RWPE2 (cell line): ENCODE measurements around the gene TGFB3.

Experiments
- ATAC-seq: fragments of 200-7000 bp; cut with Tn5 transposase; 3 replicates; pipeline ENCODE4 v1.9.1; 2021; ENCODE audit warnings: low read depth
- DNase-seq: peaks from one replicate; pipeline ENCODE4 v3.0.0-alpha.2; 2020; ENCODE audit warnings: low spot score
- H3K27ac ChIP-seq: fragments of 450-650 bp; 2 replicates; pipeline ENCODE4 v1.5.1; 2017; ENCODE audit warnings: mild to moderate bottlenecking; ENCODE audit not compliant: poor library complexity, severe bottlenecking
- H3K27me3 ChIP-seq: fragments of 250-450 bp; sonication (Bioruptor Pico); 2 replicates; pipeline ENCODE4 v1.5.1; 2021; ENCODE audit warnings: mild to moderate bottlenecking, moderate library complexity; ENCODE audit not compliant: insufficient read depth, poor library complexity, severe bottlenecking
- H3K36me3 ChIP-seq: fragments of 250-450 bp; sonication (Bioruptor Pico); 2 replicates; pipeline ENCODE4 v1.5.1; 2020; ENCODE audit warnings: low read depth, mild to moderate bottlenecking, moderate library complexity
- H3K4me1 ChIP-seq: fragments of 250-450 bp; sonication (Bioruptor Pico); 2 replicates; pipeline ENCODE4 v1.5.1; 2021; ENCODE audit warnings: mild to moderate bottlenecking, moderate library complexity; ENCODE audit not compliant: insufficient read depth, poor library complexity, severe bottlenecking
- H3K4me3 ChIP-seq: fragments of 250-450 bp; sonication (Bioruptor Pico); 2 replicates; pipeline ENCODE4 v1.5.1; 2021; ENCODE audit warnings: mild to moderate bottlenecking, moderate library complexity; ENCODE audit not compliant: severe bottlenecking
- H3K9me3 ChIP-seq: fragments of 250-450 bp; sonication (Bioruptor Pico); 2 replicates; pipeline ENCODE4 v1.5.1; 2021; ENCODE audit warnings: mild to moderate bottlenecking, moderate library complexity; ENCODE audit not compliant: severe bottlenecking
- CTCF ChIP-seq: fragments of 450-650 bp; IDR thresholded peaks from one replicate; pipeline ENCODE4 v1.5.1; 2017; ENCODE audit warnings: mild to moderate bottlenecking, moderate library complexity; ENCODE audit not compliant: poor library complexity, severe bottlenecking

Gene TGFB3

GRCh38 chr14:75939200-75939599 lies 42.6 kb downstream of the TGFB3 start:
- no peak for TF ChIP-seq CTCF
- H3K36me3 ChIP-seq, result no peaks in the 10 kb centered on the region; the same call in 1 of the 2 replicates
- H3K9me3 ChIP-seq, result no peaks in the 10 kb centered on the region
- ATAC-seq, result no peak
- no peak overlapping the region for H3K4me3 ChIP-seq
- H3K4me1 ChIP-seq, result no peaks in the 10 kb centered on the region
- H3K27me3 ChIP-seq, result no peaks in the 10 kb centered on the region
- no peak for DNase-seq
- no peak overlapping the region for H3K27ac ChIP-seq

- peaks cover 6% of the 10 kb centered on the region for H3K36me3 ChIP-seq
- no peaks in the 10 kb centered on the region for H3K4me1 ChIP-seq
- DNase-seq (no peak), ATAC-seq (no peak)
- H3K27ac ChIP-seq, result no peak overlapping the region
- no peaks in the 10 kb centered on the region for H3K9me3 ChIP-seq
- TF ChIP-seq CTCF, result no peak
- H3K27me3 ChIP-seq, result no peaks in the 10 kb centered on the region
- no peak overlapping the region for H3K4me3 ChIP-seq
These were observed 46.7 kb downstream of the TGFB3 start for GRCh38 chr14:75934998-75935628.

GRCh38 chr14:75933712-75934296 lies 48.0 kb downstream of the TGFB3 start:
- Histone ChIP-seq H3K27me3 (no peaks in the 10 kb centered on the region), H3K4me1 (no peaks in the 10 kb centered on the region), H3K27ac (no peak overlapping the region), H3K4me3 (no peak overlapping the region), H3K9me3 (no peaks in the 10 kb centered on the region), H3K36me3 (peaks cover 8% of the 10 kb centered on the region)
- DNase-seq, result no peak
- ATAC-seq, result no peak
- TF ChIP-seq CTCF, result no peak

- DNase-seq (no peak), ATAC-seq (no peak)
- Histone ChIP-seq H3K27me3 (no peaks in the 10 kb centered on the region), H3K27ac (no peak overlapping the region), H3K36me3 (peaks cover 8% of the 10 kb centered on the region), H3K4me1 (peaks cover 4% of the 10 kb centered on the region), H3K9me3 (no peaks in the 10 kb centered on the region), H3K4me3 (no peak overlapping the region)
- TF ChIP-seq CTCF, result no peak
These were observed 53.1 kb downstream of the TGFB3 start for GRCh38 chr14:75928690-75929181.

GRCh38 chr14:75927564-75928087 lies 54.2 kb downstream of the TGFB3 start:
- Histone ChIP-seq H3K9me3 (no peaks in the 10 kb centered on the region), H3K4me1 (peaks cover 4% of the 10 kb centered on the region), H3K4me3 (no peak overlapping the region), H3K27ac (no peak overlapping the region), H3K36me3 (peaks cover 8% of the 10 kb centered on the region), H3K27me3 (no peaks in the 10 kb centered on the region)
- DNase-seq (no peak), ATAC-seq (no peak)
- no peak for TF ChIP-seq CTCF
